CD4-positive, alpha-beta T cell treated with Interleukin-6 at 100 ng/mL for 8 hours (primary cell): Measurements from ENCODE around the gene PAQR9.

Experiments
- DNase-seq: peaks from one replicate; pipeline ENCODE4 v3.0.0-alpha.2; 2020; ENCODE audit warnings: mixed read lengths, low spot score

PAQR9 gene

DNA sequence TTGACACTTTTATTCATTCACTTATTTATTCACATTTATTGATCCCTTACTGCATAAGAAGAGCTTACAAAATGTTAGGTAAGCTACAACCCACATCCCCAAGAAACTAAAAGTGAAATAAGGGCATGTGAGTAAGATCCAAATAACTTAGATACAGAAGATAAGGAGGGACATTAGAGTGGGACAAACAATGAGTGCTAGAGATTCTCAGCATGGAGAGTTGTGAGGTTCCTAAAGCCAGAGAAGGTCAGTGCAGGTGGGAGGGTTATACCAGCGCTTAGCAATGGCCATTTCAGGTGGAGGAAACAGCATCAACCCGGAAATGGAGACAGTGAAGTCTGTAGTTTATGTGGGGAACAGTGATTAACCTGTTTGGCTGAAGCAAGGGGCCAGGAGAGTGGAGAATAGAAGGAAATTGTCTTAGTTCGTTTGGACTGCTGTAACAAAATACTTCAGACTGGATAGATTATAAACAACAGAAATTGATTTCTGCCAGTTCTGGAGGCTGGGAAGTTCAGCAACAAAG, 49.1 kb downstream of the PAQR9 start:
- no peak for DNase-seq

DNA sequence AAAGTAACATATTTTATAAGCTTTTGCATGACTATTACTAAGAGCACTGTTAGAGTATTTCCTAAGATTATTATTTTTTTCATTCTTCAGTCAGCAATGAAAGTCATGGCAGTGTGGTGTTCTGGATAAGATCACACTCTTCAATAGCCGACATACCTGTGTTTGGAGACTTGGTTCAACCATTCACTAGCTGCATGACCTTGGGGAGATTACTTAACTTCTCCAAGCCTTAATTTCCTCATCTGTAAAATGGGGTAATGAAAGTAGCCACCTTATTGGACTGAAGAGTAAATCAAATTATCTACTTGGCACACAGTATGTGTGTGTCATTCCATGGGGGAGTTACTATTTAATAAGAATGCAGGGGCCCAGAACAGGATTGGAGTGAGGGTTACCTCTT, 50.0 kb downstream of the PAQR9 start:
- no peak for DNase-seq

DNA sequence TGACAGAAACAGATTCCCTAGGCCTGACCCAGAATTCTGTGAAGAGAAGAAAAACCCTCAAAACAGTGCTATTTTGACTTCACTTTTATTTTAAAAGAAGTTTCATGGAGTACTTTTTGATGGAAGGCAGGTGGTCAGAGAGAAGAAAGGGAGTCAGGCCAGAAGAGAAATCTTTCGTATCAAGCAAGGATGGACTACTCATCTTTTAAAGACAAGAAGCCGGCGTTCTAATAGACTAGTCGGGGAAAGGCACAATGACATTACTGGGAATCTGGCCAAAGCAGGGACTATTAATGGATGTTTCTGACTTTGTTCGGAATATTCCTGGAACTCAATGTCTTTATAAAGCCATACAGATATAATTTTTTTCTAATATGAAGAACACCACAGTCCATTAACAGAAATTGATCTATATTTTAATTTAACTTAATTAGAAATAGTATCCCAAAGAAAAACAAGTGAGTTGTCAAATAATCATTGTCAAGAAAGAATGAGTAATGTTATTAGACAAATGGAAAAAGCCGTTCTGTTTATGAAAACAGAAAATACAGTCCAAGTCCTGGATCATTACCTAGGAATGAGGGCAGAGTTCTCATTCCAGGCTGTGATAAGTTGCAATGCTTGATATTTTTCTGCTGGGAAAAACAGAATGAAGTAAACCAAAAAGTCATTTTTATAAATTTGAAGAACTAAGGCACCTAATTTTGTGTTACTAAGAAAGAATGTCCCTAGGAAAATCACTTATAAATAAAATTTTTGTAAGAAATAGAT, 50.9 kb downstream of the PAQR9 start:
- DNase-seq = no peak
